Liver (tissue), 9 donors: ENCODE data around the gene EFEMP2. TPM values are rescaled to one million over a fixed set of nuclear protein-coding genes. Genes with fewer than 3 reads are reported as not detected.

ENCODE experiments used
- DNase-seq: peaks from one replicate; pipeline ENCODE4 v3.0.0-alpha.2; 2017; ENCODE audit warnings: low spot score
- H3K27ac ChIP-seq, 2 donors: one replicate each; pipeline ENCODE4 v1.7.0; 2013; ENCODE audit warnings: inconsistent platforms in 2 of 2, low read length in 2 of 2, control low read depth in 1 of 2, low read depth in 1 of 2, mild to moderate bottlenecking in 1 of 2
- H3K27me3 ChIP-seq, 4 donors: one replicate each; pipeline versions ENCODE4 v1.6.1 to v1.7.0; 2013; ENCODE audit warnings: low read length in 3 of 4, inconsistent platforms in 1 of 4, mild to moderate bottlenecking in 1 of 4, moderate library complexity in 1 of 4; ENCODE audit not compliant: control insufficient read depth in 4 of 4, insufficient read depth in 4 of 4
- H3K36me3 ChIP-seq, 4 donors: one replicate each; pipeline versions ENCODE4 v1.6.1 to v1.7.0; 2013; ENCODE audit warnings: low read length in 3 of 4, mild to moderate bottlenecking in 3 of 4, low read depth in 1 of 4, moderate library complexity in 1 of 4; ENCODE audit not compliant: control insufficient read depth in 4 of 4, insufficient read depth in 3 of 4
- H3K4me1 ChIP-seq, 4 donors: one replicate each; pipeline versions ENCODE4 v1.6.1 to v1.7.0; 2013; ENCODE audit warnings: low read length in 3 of 4, mild to moderate bottlenecking in 3 of 4, moderate library complexity in 1 of 4; ENCODE audit not compliant: control insufficient read depth in 4 of 4, insufficient read depth in 4 of 4
- H3K4me3 ChIP-seq, 3 donors: one replicate each; pipeline versions ENCODE4 v1.6.1 to v1.7.0; 2013; ENCODE audit warnings: low read length in 3 of 3, control low read depth in 1 of 3, low read depth in 1 of 3, mild to moderate bottlenecking in 1 of 3
- H3K9ac ChIP-seq, 2 donors: one replicate each; pipeline ENCODE4 v1.7.0; 2013; ENCODE audit warnings: low read length in 2 of 2, mild to moderate bottlenecking in 2 of 2, moderate library complexity in 2 of 2, control low read depth in 1 of 2, low read depth in 1 of 2
- H3K9me3 ChIP-seq, 4 donors: one replicate each; pipeline versions ENCODE4 v1.6.1 to v1.7.0; 2013; ENCODE audit warnings: low read length in 3 of 4; ENCODE audit not compliant: control insufficient read depth in 4 of 4
- ATF3 ChIP-seq: IDR thresholded peaks from 2 replicates; pipeline ENCODE4 v1.6.1; 2016; ENCODE audit warnings: antibody characterized with exemption
- CTCF ChIP-seq: fragments of 150-350 bp; IDR thresholded peaks from 2 replicates; pipeline ENCODE4 v1.5.1; 2017; ENCODE audit warnings: improper control_type of control experiment, low read depth, low read length; ENCODE audit not compliant: missing input control
- EGR1 ChIP-seq, 2 donors: IDR thresholded peaks; 2 replicates each; pipeline ENCODE4 v1.6.1; 2016 to 2018; ENCODE audit warnings: antibody characterized with exemption in 2 of 2, low read depth in 2 of 2
- FOXA1 ChIP-seq: IDR thresholded peaks from 2 replicates; pipeline ENCODE4 v1.6.1; 2016; ENCODE audit warnings: antibody characterized with exemption
- FOXA2 ChIP-seq: IDR thresholded peaks from 2 replicates; pipeline ENCODE4 v1.6.1; 2016; ENCODE audit warnings: antibody characterized with exemption
- GABPA ChIP-seq, 2 donors: IDR thresholded peaks in 1 of 2; conservative IDR thresholded peaks in 1 of 2; 2 replicates each; pipeline ENCODE4 v1.6.1; 2016; ENCODE audit warnings: antibody characterized with exemption in 2 of 2, mild to moderate bottlenecking in 1 of 2, moderate library complexity in 1 of 2
- HNF4A ChIP-seq, 2 donors: conservative IDR thresholded peaks; 2 replicates each; pipeline ENCODE4 v1.6.1; 2016; ENCODE audit warnings: antibody characterized with exemption in 2 of 2, mild to moderate bottlenecking in 2 of 2
- HNF4G ChIP-seq: IDR thresholded peaks from 2 replicates; pipeline ENCODE4 v1.6.1; 2016; ENCODE audit warnings: antibody characterized with exemption
- JUND ChIP-seq, 2 donors: IDR thresholded peaks; 2 replicates each; pipeline ENCODE4 v1.6.1; 2016; ENCODE audit warnings: antibody characterized with exemption in 2 of 2
- MAX ChIP-seq: IDR thresholded peaks from 2 replicates; pipeline ENCODE4 v1.6.1; 2016; ENCODE audit warnings: antibody characterized with exemption
- NR2F2 ChIP-seq: IDR thresholded peaks from 2 replicates; pipeline ENCODE4 v1.6.1; 2016; ENCODE audit warnings: antibody characterized with exemption
- RAD21 ChIP-seq, 2 donors: IDR thresholded peaks; 2 replicates each; pipeline ENCODE4 v1.6.1; 2016; ENCODE audit warnings: antibody characterized with exemption in 2 of 2, mild to moderate bottlenecking in 2 of 2
- REST ChIP-seq: IDR thresholded peaks from 2 replicates; pipeline ENCODE4 v1.6.1; 2016; ENCODE audit warnings: antibody characterized with exemption, mild to moderate bottlenecking
- RXRA ChIP-seq, 2 donors: IDR thresholded peaks; 2 replicates each; pipeline ENCODE4 v1.6.1; 2017 to 2018; ENCODE audit warnings: antibody characterized with exemption in 2 of 2, mild to moderate bottlenecking in 1 of 2
- SP1 ChIP-seq: IDR thresholded peaks from 2 replicates; pipeline ENCODE4 v1.6.1; 2018; ENCODE audit warnings: antibody characterized with exemption, mild to moderate bottlenecking
- TAF1 ChIP-seq: conservative IDR thresholded peaks from 2 replicates; pipeline ENCODE4 v1.6.1; 2016; ENCODE audit warnings: antibody characterized with exemption, mild to moderate bottlenecking
- YY1 ChIP-seq: IDR thresholded peaks from 2 replicates; pipeline ENCODE4 v1.6.1; 2016; ENCODE audit warnings: antibody characterized with exemption, mild to moderate bottlenecking
- ZBTB33 ChIP-seq: IDR thresholded peaks from 2 replicates; pipeline ENCODE4 v1.6.1; 2016; ENCODE audit warnings: antibody characterized with exemption
- WGBS: extraction: QIAGEN DNeasy Blood & Tissue Kit; methylation state at CpG from one replicate; pipeline ENCODE4 v1.1.7; 2013; 5-methylcytosine and 5-hydroxymethylcytosine counted together
- polyA plus RNA-seq, 2 donors: library from polyadenylated mRNA; stranded (reverse) in 1 of 2; unstranded in 1 of 2; fragments of 200-250 nt in 1 of 2; fragments of >200 nt in 1 of 2; fragmentation: Nextera tagmentation in 1 of 2; extraction: Ambion mirVana in 1 of 2; gene quantifications; one replicate each; pipeline versions ENCODE4 v1.2.1 to v1.2.3, GENCODE V29; 2013 to 2015
- total RNA-seq, 2 donors: library from RNA; depleted of rRNA; stranded (reverse); fragments of >200 nt; gene quantifications; one replicate each; pipeline ENCODE4 v1.2.3, GENCODE V29; 2014
- donor health status: healthy.
- donor health status: healthy.
- donor health status: healthy.
- donor health status: healthy.
- donor health status: healthy.

Gene EFEMP2
- total and polyA plus RNA-seq, 4 donors, result 5.0 to 10.7 (median 5.3) TPM

- DNase-seq, result no peak
- Histone ChIP-seq H3K27me3 (no peaks in the 10 kb centered on the region), H3K9me3 (no peaks in the 10 kb centered on the region), H3K36me3 (no peaks in the 10 kb centered on the region), H3K4me3 (no peak overlapping the region), H3K4me1 (peaks cover 0 to 8% (median 2%) of the 10 kb centered on the region in 4 donors), H3K9ac (no peak overlapping the region), H3K27ac (peak overlapping the region in 1 of 2 donors; percentile 54)
- TF ChIP-seq ZBTB33, result no peak
- peak; percentile 51 to 70 for TF ChIP-seq RAD21 (IDR thresholded peaks at IDR 0.05)
- peak; percentile 19 for TF ChIP-seq CTCF
- TF ChIP-seq NR2F2, result peak; percentile 79
- TF ChIP-seq YY1, result no peak
- TF ChIP-seq RXRA (IDR thresholded peaks at IDR 0.05), result peak; percentile 56 to 60
- TF ChIP-seq EGR1 (IDR thresholded peaks at IDR 0.05; ENCODE audit: low read depth in 2 of 2), result no peak
- TF ChIP-seq FOXA2, result no peak
- no peak for TF ChIP-seq HNF4A (conservative IDR thresholded peaks at IDR 0.05)
- no peak for TF ChIP-seq HNF4G
- peak; percentile 15 for TF ChIP-seq REST
- TF ChIP-seq MAX, result no peak
- no peak for TF ChIP-seq JUND (IDR thresholded peaks at IDR 0.05)
- TF ChIP-seq GABPA (IDR thresholded peaks at IDR 0.05 in 1 of 2, conservative IDR thresholded peaks at IDR 0.05 in 1 of 2), result peak in 1 of 2 donors; percentile 18
- TF ChIP-seq TAF1, result no peak
- TF ChIP-seq SP1, result peak; percentile 4
- TF ChIP-seq FOXA1, result no peak
- TF ChIP-seq ATF3, result no peak
- WGBS, result 26% methylated on average over 14 of the region's 14 CpGs
These were observed 39.3 kb upstream of the EFEMP2 start for GRCh38 chr11:65911682-65912568.
